SK-MEL-5 (cell line): ENCODE results near the gene ZDHHC14. TPM values are rescaled to one million over a fixed set of nuclear protein-coding genes. Genes with fewer than 3 reads are reported as not detected.

Source experiments
- DNase-seq: peaks from one replicate; pipeline ENCODE4 v3.0.0-alpha.2; 2016; ENCODE audit warnings: low read depth, low spot score
- in situ Hi-C: cut with HindIII; loops from 2 replicates; pipeline ENCODE4 v1.10.0; 2016; ENCODE audit warnings: low sequenced_read_pairs, high pct_unique_total_duplicates, low pct_unique_long_range_greater_than_20kb
- total RNA-seq: library from RNA; depleted of rRNA; stranded (reverse); fragments of >200 nt; shearing (Covaris generic); gene quantifications from 2 replicates; pipeline ENCODE4 v1.2.3, GENCODE V29; 2014

ZDHHC14 gene
- total RNA-seq, 1 experiment from 2014 or later, result 2.9 TPM

GRCh38 chr6:157542414-157543160 lies 161.6 kb downstream of the ZDHHC14 start:
- in situ Hi-C loops, result no loop called here

GRCh38 chr6:157546321-157546720 lies 165.3 kb downstream of the ZDHHC14 start:
- in situ Hi-C loops, result no loop called here
- no peak for DNase-seq

More at GRCh38 chr6:157542414-157543160, 161.6 kb downstream of the ZDHHC14 start:
- no peak for DNase-seq

- no peak for DNase-seq
- in situ Hi-C loops, result no loop called here
Observed at GRCh38 chr6:157547112-157547511, 166.1 kb downstream of the ZDHHC14 start.

- no peak for DNase-seq
- in situ Hi-C loops, result no loop called here
Observed at GRCh38 chr6:157548635-157549467, 167.9 kb downstream of the ZDHHC14 start.

GRCh38 chr6:157549468-157549745 lies 168.4 kb downstream of the ZDHHC14 start:
- in situ Hi-C loops, result no loop called here
- DNase-seq, result no peak

- in situ Hi-C loops, result no loop called here
- DNase-seq, result no peak
Observed at GRCh38 chr6:157550114-157550989, 169.4 kb downstream of the ZDHHC14 start.

GRCh38 chr6:157551041-157551832 lies 170.2 kb downstream of the ZDHHC14 start:
- no peak for DNase-seq
- in situ Hi-C loops, result no loop called here

- in situ Hi-C loops, result no loop called here
- no peak for DNase-seq
Observed at GRCh38 chr6:157552081-157552747, 171.2 kb downstream of the ZDHHC14 start.

- in situ Hi-C loops, result no loop called here
- DNase-seq, result no peak
Observed at GRCh38 chr6:157552820-157553485, 172.0 kb downstream of the ZDHHC14 start.

- DNase-seq, result no peak
- in situ Hi-C loops, result no loop called here
Observed at GRCh38 chr6:157554747-157555146, 173.8 kb downstream of the ZDHHC14 start.

- in situ Hi-C loops, result no loop called here
- DNase-seq, result no peak
Observed at GRCh38 chr6:157555455-157556143, 174.6 kb downstream of the ZDHHC14 start.

- DNase-seq, result no peak
- in situ Hi-C loops, result no loop called here
Observed at GRCh38 chr6:157556144-157556645, 175.2 kb downstream of the ZDHHC14 start.

GRCh38 chr6:157556671-157557430 lies 175.9 kb downstream of the ZDHHC14 start:
- DNase-seq, result no peak
- in situ Hi-C loops, result no loop called here

GRCh38 chr6:157557559-157557958 lies 176.6 kb downstream of the ZDHHC14 start:
- no peak for DNase-seq
- in situ Hi-C loops, result no loop called here

- no peak for DNase-seq
Observed at GRCh38 chr6:157558049-157558448, 177.1 kb downstream of the ZDHHC14 start.

More at GRCh38 chr6:157558049-157558448, 177.1 kb downstream of the ZDHHC14 start:
- in situ Hi-C loops, result no loop called here
